ENCODE measurements around the gene ARHGEF5.
"Not testable (repeated sequence)": the region's sequence is repeated elsewhere in the genome, so short reads cannot be mapped to it uniquely, and the experiment has no call there.

Gene ARHGEF5

GRCh38 chr7:144384555-144385245 lies 29.5 kb downstream of the ARHGEF5 start:
- no peak for DNase-seq

DNA sequence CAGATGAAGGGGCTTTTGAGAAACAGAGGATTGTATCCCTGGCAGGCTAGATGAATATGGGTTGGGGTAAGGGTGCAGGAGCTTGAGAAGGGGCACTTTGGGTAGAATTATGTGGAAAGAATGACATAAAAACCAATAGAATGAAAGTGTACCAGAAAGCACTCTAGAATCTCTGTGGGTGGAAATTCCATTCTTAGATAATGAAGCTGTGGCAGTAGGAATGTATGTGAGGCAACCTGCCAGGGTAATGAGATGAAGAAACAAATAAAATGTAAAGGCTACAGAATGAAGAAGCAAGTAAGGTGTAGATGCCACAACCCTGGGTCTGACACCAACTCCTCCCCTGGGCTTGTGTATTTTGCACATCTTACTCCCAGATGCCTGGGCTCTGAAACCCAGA lies 31.5 kb downstream of the ARHGEF5 start:
- DNase-seq, result no peak

DNA sequence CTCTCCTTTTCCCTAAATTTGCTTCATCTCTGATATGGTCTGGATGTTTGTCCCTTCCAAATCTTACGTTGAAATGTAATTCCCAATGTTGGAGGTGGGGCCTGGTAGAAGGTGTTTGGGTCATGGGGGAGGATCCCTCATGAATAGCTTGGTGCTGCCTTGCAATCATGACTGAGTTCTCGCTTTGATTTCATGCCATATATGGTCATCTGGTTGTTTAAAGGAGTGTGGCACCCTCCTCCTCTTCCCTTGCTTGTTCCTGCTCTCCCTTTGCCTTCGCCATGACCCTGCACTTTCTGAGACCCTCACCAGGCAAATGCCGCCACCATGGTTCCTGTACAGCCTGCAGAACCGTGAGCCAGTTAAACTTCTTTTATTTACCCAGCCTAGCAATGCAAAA lies 33.7 kb downstream of the ARHGEF5 start:
- DNase-seq, result no peak

DNA sequence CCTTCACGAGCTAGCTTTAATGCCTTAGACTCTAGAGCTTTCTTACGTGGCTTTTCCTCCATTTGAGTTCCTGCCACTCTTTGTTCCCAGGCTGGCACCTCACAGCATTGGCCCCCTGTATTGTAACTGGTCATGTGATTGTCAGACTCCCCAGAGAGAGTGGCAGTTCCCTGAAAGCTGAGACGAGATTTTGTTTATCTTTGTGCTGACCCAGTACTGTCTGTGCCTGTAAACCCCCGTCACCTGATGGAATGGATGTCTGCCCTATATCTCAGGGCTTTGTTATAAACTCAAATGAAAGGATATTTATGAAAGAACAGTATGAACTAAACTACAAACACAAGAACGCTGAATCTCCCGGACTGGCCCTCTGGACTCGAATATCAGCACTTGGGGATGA lies 35.3 kb downstream of the ARHGEF5 start:
- DNase-seq, result no peak

- no peak for DNase-seq
Observed at GRCh38 chr7:144391014-144391413, 35.8 kb downstream of the ARHGEF5 start.

GRCh38 chr7:144391823-144392255 lies 36.6 kb downstream of the ARHGEF5 start:
- DNase-seq, result peak; percentile 1

- no peak for DNase-seq
Observed at GRCh38 chr7:144397086-144397485, 41.9 kb downstream of the ARHGEF5 start.

DNA sequence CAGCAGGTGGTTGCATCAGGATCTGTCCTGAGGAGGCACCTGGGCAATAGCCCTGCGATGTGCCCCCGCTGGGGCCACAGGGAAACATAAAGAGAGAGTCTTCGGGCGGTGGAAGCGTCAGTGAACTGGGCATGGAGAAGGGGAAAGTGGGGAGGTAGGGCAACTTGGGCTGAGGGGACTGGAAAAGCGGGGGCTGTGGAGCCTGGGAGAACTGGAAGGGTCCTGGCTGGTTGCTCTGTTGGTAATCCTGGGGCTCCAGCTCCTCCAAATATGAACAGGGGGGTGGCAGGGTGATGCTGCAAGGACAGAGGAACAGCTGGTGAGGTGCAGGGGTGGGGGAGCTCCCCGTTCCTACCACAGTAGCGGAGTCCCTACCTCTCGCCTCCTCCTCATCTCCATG lies 43.1 kb downstream of the ARHGEF5 start:
- DNase-seq, result no peak

GRCh38 chr7:144398911-144399310 lies 43.7 kb downstream of the ARHGEF5 start:
- DNase-seq, result no peak

DNA sequence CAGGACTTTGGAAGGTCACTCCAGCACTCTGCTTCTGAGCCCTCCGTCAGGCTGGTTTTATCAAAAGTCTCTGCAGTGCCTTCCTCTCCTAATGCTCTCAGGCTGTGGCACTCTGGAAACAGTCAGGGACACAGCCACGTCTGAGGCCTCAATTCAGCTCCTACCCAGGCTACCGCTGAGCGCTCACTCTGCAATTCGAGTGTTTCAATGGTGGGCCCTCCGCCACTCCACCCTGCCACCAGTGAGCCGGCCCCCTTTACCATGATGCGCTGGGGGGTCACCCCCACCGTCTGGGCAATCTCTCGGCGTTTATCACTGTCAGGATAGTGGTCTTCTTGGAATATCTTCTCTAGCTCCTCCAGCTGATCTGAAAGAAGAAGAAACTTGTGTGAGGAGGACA lies 44.7 kb downstream of the ARHGEF5 start:
- no peak for DNase-seq

GRCh38 chr7:144401490-144401889 lies 46.3 kb downstream of the ARHGEF5 start:
- DNase-seq, result no peak

GRCh38 chr7:144403102-144403501 lies 47.9 kb downstream of the ARHGEF5 start:
- no peak for DNase-seq

DNA sequence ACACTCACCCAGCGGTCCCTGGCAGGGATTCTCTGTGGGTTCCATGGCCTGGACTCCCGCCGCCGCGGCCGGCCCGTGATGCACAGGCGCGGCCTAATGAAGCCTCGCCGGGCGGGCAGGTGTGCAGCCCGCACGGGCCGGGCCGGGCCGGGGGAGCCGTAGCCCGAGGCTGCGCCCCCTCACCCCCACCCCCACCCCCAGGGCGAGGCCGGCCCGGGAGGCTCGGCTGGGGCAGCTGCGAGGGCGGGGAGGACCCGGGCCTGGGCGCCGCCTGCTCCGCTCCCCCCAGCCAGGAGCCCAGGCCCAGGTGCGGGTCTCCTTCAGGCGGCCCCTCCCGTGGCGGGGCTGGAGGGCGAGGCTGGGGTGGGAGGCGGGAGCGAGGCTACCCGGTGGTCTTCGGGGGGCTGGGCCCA lies 48.5 kb downstream of the ARHGEF5 start, which contains the start of gene NOBOX:
TSS of gene NOBOX (minus strand) at position 45 of the 413 bp plus-strand sequence.
- no peak for DNase-seq

DNA sequence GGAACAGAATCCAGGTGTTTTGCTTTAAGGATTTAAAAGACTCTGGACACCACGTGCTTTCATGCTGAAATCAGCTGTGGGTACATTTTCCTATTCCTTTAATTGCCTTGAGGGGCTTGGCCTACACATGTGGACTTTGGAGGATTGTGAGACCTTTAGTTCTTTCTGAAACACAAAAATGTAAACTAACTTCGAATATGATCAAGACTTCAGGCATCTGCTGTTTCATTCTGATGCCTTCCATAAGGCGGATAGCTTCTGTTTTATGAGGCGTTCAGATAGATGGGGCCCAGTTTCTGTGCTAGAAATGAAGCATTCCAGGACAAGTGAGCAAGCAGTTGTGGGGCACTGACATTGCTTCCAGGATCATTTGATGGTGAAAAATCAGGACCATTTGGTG lies 49.7 kb downstream of the ARHGEF5 start:
- no peak for DNase-seq

GRCh38 chr7:144407266-144407931 lies 52.2 kb downstream of the ARHGEF5 start:
- peak; percentile 11 for DNase-seq

DNA sequence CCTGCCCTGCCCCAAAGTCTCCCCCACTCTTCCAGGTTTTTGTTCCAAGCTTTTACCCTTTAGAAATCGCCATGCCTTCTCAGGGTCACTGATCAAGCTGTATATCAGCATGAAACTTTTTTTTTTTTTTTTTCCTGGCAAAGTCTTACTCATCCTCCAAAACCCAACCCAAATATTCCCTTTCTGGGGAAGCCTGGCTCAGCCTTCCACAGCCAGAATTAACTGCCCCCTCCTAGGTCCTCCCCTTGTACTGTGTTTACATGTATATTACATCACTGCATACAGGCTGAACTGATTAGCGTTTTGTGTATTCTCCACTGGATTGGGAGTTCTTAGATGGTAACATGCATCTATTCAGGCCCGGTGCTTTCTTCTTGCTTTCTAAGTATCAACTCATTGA lies 52.9 kb downstream of the ARHGEF5 start:
- no peak for DNase-seq

GRCh38 chr7:144410441-144410840 lies 55.2 kb downstream of the ARHGEF5 start:
- no peak for DNase-seq

GRCh38 chr7:144414815-144415214 lies 59.6 kb downstream of the ARHGEF5 start:
- DNase-seq, result no peak

GRCh38 chr7:144415858-144416257 lies 60.7 kb downstream of the ARHGEF5 start:
- no peak for DNase-seq

DNA sequence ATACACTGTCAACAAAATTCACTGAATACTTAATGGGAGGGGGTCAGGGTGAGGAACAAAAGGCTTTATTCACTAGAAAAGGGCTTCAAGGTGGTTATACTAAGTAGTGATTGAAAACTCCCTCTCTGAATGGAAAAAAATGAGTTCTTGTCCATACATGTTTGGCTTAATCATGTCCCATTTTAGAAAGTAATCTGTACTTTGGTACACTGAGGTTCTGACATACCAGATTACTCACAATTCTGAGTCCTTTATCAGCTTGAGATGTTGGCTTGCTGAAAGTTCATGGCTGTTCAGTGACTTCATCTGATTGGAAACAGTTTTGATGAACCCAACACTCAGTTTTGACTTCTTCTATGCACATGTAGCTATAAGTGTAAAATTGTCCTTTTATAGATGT lies 61.1 kb downstream of the ARHGEF5 start:
- no peak for DNase-seq

- not testable (repeated sequence) for DNase-seq
Observed at GRCh38 chr7:144418931-144419330, 63.7 kb downstream of the ARHGEF5 start.

DNA sequence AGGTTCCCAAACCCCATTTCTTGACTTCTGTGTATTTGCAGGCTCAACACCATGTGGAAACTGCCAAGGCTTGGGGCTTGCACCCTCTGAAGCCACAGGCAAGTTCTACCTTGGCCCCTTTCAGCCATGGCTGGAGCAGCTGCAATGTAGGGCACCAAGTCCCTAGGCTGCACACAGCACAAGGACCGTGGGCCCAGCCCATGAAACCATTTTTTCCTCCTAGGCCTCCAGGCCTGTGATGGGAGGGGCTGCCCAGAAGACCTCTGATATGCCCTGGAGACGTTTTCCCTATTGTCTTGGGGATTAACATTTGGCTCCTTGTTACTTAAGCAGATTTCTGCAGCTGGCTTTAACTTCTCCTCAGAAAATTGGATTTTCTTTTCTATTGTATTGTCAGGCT lies 72.3 kb downstream of the ARHGEF5 start:
- not testable (repeated sequence) for DNase-seq

- no peak for DNase-seq
Observed at GRCh38 chr7:144428431-144428830, 73.2 kb downstream of the ARHGEF5 start.
